ENCODE results near the gene ZKSCAN5. TPM values are rescaled to one million over a fixed set of nuclear protein-coding genes. Genes with fewer than 3 reads are reported as not detected.

Gene ZKSCAN5
- total RNA-seq, 4 donors from 2014 or later, result 9.6 to 11.2 (median 10.5) TPM

DNA sequence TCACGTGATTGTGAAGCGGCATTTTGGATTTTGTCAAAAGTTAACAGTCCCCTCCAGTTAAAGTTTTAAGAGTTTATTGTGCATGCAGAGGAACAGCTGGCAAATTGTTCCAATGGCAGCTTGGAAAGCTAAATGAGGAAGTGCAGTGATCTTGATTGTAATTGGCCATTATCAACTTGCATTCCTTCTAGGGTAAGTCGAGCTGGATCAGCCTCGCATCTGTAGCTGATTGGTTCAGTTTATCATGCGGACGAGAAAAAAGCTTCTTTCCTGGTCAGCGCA, 31.2 kb upstream of the ZKSCAN5 start:
- Histone ChIP-seq H3K4me1 (peaks cover 21 to 29% (median 26%) of the 10 kb centered on the region in 4 donors), H3K9me3 (no peaks in the 10 kb centered on the region), H3K27me3 (no peaks in the 10 kb centered on the region), H3K27ac (replicated peaks in 1 of 4) (peak overlapping the region; percentile 90 to 93 (median 91)), H3K4me3 (peak overlapping the region; percentile 64 to 89 (median 82)), H3K36me3 (peaks cover 0 to 2% (median under 1%) of the 10 kb centered on the region in 4 donors)
- no peak for DNase-seq (ENCODE audit: extremely low spot score)
- WGBS, result 1% methylated on average over 7 of the region's 7 CpGs
- intact Hi-C loops (cut with DNase I), result loop anchor here (2.0 kb wide), 1 partner anchor 26 kb away; no protein-coding TSS in a partner anchor
- TF ChIP-seq, protein P1, sequence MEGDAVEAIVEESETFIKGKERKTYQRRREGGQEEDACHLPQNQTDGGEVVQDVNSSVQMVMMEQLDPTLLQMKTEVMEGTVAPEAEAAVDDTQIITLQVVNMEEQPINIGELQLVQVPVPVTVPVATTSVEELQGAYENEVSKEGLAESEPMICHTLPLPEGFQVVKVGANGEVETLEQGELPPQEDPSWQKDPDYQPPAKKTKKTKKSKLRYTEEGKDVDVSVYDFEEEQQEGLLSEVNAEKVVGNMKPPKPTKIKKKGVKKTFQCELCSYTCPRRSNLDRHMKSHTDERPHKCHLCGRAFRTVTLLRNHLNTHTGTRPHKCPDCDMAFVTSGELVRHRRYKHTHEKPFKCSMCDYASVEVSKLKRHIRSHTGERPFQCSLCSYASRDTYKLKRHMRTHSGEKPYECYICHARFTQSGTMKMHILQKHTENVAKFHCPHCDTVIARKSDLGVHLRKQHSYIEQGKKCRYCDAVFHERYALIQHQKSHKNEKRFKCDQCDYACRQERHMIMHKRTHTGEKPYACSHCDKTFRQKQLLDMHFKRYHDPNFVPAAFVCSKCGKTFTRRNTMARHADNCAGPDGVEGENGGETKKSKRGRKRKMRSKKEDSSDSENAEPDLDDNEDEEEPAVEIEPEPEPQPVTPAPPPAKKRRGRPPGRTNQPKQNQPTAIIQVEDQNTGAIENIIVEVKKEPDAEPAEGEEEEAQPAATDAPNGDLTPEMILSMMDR (IDR thresholded peaks at IDR 0.05), result no peak
- TF ChIP-seq EP300 (IDR thresholded peaks at IDR 0.05) (no peak), POLR2AphosphoS5 (IDR thresholded peaks at IDR 0.05) (no peak), POLR2A (IDR thresholded peaks at IDR 0.05; ENCODE audit: low read depth) (no peak)

DNA sequence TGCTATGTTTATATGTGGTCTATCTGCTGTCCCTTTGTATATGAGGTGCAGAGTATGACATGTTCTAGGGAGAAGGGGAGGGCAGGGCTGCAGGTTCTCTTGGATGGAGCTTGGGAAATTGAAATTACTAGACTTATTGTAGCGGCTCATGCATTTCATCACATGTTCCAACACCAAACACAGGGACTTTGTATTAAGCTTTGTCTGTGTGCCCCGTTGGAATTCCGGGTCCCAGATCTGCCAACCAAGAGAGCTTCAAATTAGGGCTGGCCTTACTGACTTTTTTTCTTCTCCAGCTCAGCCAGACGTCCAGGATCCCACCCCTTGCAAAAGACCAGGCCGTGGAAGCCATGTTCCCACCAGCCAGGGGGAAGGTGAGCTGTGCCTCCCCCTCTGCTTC, 28.4 kb upstream of the ZKSCAN5 start:
- DNase-seq (ENCODE audit: extremely low spot score), result no peak
- no peak overlapping the region for H3K27ac ChIP-seq (replicated peaks in 1 of 4)
- H3K4me3 ChIP-seq, result no peak overlapping the region
- peaks cover 0 to 22% (median 16%) of the 10 kb centered on the region in 4 donors for H3K36me3 ChIP-seq
- TF ChIP-seq POLR2A (IDR thresholded peaks at IDR 0.05; ENCODE audit: low read depth) (no peak), POLR2AphosphoS5 (IDR thresholded peaks at IDR 0.05) (no peak), EP300 (IDR thresholded peaks at IDR 0.05) (no peak)
- TF ChIP-seq, protein P1 (IDR thresholded peaks at IDR 0.05), result no peak
- H3K9me3 ChIP-seq, result no peaks in the 10 kb centered on the region
- no peaks in the 10 kb centered on the region for H3K27me3 ChIP-seq
- peaks cover 25 to 40% (median 34%) of the 10 kb centered on the region in 4 donors for H3K4me1 ChIP-seq
- intact Hi-C loops (cut with DNase I), result no loop called here
- whole genome bisulfite sequencing, result 68% methylated on average over 5 of the region's 5 CpGs

DNA sequence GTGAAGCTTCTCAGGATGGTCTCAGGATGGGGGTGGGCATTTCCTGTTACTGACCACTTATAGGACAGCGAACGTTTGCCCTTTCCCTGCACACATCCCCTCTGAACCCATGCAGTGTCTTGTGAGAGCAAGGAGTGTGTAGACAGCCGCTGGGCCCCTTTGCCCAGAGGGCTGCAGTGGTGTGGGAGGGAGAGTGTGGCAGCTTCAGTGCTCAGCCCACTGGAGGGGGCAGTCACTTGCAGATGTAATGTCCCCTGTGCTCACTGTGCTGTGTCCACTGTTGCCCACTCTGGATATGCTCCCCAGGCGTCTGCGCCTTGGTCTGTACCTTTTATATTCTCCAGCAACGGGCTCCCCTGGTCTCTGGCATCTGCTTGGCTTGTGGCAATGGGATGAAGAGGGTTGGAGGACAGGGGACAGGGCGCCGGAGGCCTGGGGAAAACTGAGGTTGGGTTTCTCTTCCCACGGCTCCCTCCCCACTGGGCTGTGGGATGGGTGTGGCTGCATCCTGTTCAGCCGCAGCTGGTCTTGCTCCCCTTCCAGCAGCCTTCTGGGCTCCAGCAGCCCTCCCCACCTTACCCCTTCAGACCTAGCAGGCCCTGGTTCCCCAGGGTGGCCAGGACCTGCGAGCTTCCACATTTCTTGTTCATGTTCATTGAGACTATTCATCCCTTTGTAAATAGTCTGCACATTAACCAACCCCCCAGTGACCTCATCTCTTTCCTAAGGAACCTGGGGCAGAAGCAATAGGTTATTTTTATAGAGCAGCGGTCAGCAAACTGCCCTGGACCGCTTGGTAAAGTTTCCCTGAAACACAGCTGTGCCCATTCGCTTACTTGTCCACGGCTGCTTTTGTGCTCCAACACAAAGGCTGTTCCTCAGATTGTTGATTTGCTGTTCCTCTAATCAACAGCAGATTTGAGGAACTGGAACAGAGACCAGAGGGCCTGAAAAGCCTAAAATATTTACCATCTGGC, 25.7 kb upstream of the ZKSCAN5 start:
- Histone ChIP-seq H3K9me3 (no peaks in the 10 kb centered on the region), H3K27me3 (no peaks in the 10 kb centered on the region), H3K27ac (replicated peaks in 1 of 4) (peak overlapping the region in 2 of 4 donors; percentile 0 to 24), H3K4me3 (no peak overlapping the region), H3K4me1 (peaks cover 11 to 21% (median 15%) of the 10 kb centered on the region in 4 donors), H3K36me3 (peaks cover 0 to 30% (median 22%) of the 10 kb centered on the region in 4 donors)
- TF ChIP-seq POLR2A (IDR thresholded peaks at IDR 0.05; ENCODE audit: low read depth) (no peak), EP300 (IDR thresholded peaks at IDR 0.05) (no peak), POLR2AphosphoS5 (IDR thresholded peaks at IDR 0.05) (no peak)
- TF ChIP-seq, protein P1 (IDR thresholded peaks at IDR 0.05), result no peak
- WGBS, result 60% methylated on average over 13 of the region's 15 CpGs
- intact Hi-C loops (cut with DNase I), result no loop called here
- DNase-seq (ENCODE audit: extremely low spot score), result no peak

DNA sequence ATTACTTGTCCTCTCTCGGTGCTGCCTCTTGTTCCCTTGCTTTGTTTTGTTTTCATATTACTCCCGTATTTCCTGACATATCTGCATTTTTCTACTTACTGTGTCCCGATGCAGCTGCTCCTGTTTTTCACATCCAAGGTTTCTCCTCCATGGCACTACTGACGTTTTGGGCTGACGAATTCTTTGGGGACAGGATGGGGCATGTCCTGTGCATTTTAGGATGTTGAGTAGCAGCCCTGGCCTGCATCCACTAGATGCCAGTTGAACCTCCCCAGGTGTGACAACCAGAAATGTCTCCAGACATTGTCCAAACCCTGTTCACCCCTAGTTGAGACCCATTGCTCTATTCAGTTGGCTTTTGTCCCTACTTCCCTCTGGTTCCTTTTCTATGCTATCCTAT, 19.4 kb upstream of the ZKSCAN5 start:
- Histone ChIP-seq H3K36me3 (peaks cover 0 to 47% (median 30%) of the 10 kb centered on the region in 4 donors), H3K27ac (replicated peaks in 1 of 4) (no peak overlapping the region), H3K4me3 (no peak overlapping the region), H3K9me3 (no peaks in the 10 kb centered on the region), H3K4me1 (no peaks in the 10 kb centered on the region), H3K27me3 (no peaks in the 10 kb centered on the region)
- DNase-seq (ENCODE audit: extremely low spot score), result no peak
- TF ChIP-seq POLR2AphosphoS5 (IDR thresholded peaks at IDR 0.05) (no peak), EP300 (IDR thresholded peaks at IDR 0.05) (no peak), POLR2A (IDR thresholded peaks at IDR 0.05; ENCODE audit: low read depth) (no peak)
- TF ChIP-seq, protein P1 (IDR thresholded peaks at IDR 0.05), result no peak
- intact Hi-C loops (cut with DNase I), result no loop called here
- 89% methylated on average over 5 of the region's 5 CpGs for WGBS

Data from esophagus muscularis mucosa (tissue), 4 donors.